ENCODE measurements around the gene ASB10. TPM values are rescaled to one million over a fixed set of nuclear protein-coding genes. Genes with fewer than 3 reads are reported as not detected.

Gene ASB10
- total and polyA plus RNA-seq, 2 of the 4 experiments (the other 2 are of a cell fraction) = not detected

DNA sequence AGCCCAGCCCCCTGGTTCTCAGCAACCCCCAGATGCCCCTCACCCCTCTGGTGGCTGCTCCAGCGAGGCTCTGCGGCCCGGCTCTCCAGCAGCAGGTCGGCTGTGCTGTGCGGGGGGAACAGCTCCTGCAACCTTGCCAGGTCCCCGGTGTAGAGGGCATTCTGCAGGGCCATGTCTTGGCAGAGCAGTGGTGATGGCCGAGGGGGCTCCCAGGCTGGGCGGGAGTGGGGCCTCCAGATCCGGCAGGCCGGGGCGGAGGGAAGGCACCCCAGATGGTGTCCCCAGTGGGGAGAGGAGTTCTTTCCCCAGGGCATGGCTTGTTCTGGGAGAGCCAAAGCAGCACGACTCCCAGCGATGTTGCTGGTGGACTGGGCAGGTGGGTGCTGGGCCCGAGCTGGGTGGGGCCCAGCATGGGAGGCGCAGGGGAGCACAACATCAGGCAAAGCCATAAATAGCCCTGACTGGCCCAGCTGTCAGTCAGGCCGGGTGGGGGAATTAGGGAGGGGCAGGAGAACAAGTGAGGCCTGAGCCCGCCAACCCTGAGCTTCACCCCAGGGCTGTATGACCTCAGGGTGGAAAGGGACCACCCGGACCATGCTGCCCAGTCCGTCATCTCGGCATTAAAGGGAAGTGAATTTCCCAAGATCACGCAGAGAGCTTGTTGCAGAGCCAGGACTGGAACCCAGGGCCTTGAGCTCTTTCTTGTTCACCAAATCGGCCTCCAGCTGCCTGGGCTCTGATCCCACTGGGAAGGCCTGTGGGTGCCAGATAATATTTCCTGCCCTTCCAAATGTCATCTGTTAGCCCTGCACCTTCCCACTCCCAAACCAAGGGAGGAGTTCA lies 580 bp upstream of the ASB10 start:
- H3K4ac ChIP-seq (ENCODE audit: low read depth, low read length) = no peak overlapping the region
- H3K9me1 ChIP-seq (ENCODE audit: insufficient read depth, low read length) = no peaks in the 10 kb centered on the region
- CTCF ChIA-PET = interaction anchor here (0.5 kb wide), 1 partner anchor 35 kb away, joined by 3 read pairs; no protein-coding TSS in a partner anchor
- in situ Hi-C loops (cut with MboI; ENCODE audit: low sequenced_read_pairs) (no loop called here), intact Hi-C loops (cut with micrococcal nuclease) (no loop called here), dilution Hi-C loops (cut with HindIII; ENCODE audit: low sequenced_read_pairs, unreplicated experiment) (no loop called here)
- H2AK9ac ChIP-seq (replicated peaks; ENCODE audit: low read depth, low read length, poor library complexity) = no peak overlapping the region
- ATAC-seq (ENCODE audit: low read depth) (no peak), DNase-seq (no peak)
- no peak overlapping the region for H3K4me2 ChIP-seq (ENCODE audit: low read depth, low read length)
- no peak overlapping the region for H3K56ac ChIP-seq (ENCODE audit: extremely low read depth, insufficient read depth, low read length)
- no peak overlapping the region for H3K18ac ChIP-seq (ENCODE audit: low read depth, low read length)
- no peak overlapping the region for H3K14ac ChIP-seq (replicated peaks; ENCODE audit: low read depth, low read length)
- no peaks in the 10 kb centered on the region for H3K9me3 ChIP-seq (ENCODE audit: control insufficient read depth, insufficient read depth, low read length)
- no peak overlapping the region for H3K23ac ChIP-seq (ENCODE audit: low read depth, low read length)
- no peak overlapping the region for H3K9ac ChIP-seq (ENCODE audit: low read depth, low read length)
- H3K27ac ChIP-seq (ENCODE audit: insufficient read depth, low read length) = no peak overlapping the region
- H4K20me1 ChIP-seq (ENCODE audit: insufficient read depth, low read length) = no peaks in the 10 kb centered on the region
- H3K27me3 ChIP-seq (ENCODE audit: control insufficient read depth, insufficient read depth, low read length) = peaks cover 71% of the 10 kb centered on the region
- no peak overlapping the region for H2AFZ ChIP-seq (replicated peaks; ENCODE audit: low read length, poor library complexity)
- BruUV-seq (replicated peaks) = no TSS peak
- no peak overlapping the region for H4K91ac ChIP-seq (ENCODE audit: insufficient read depth, low read depth, low read length)
- no peaks in the 10 kb centered on the region for H3K36me3 ChIP-seq (ENCODE audit: control insufficient read depth, insufficient read depth, low read length)
- H3K4me3 ChIP-seq (ENCODE audit: insufficient read depth, low read depth, low read length) = no peak overlapping the region
- no peaks in the 10 kb centered on the region for H3K79me1 ChIP-seq (ENCODE audit: low read depth in 1 of 2, low read length in 2 of 2)
- 54% methylated on average over 13 of the region's 22 CpGs; no CpG with 5 or more reads in 1 of the 2 experiments for WGBS, 2 experiments (ENCODE audit: extremely low coverage in 2 of 2, insufficient read length in 1 of 2)
- H2BK20ac ChIP-seq (ENCODE audit: low read depth, low read length) = no peak overlapping the region
- POLR2A ChIA-PET (ENCODE audit: unreplicated experiment) = no interaction called here
- H4K5ac ChIP-seq (ENCODE audit: low read depth, low read length) = no peak overlapping the region
- H2BK5ac ChIP-seq (ENCODE audit: low read depth, low read length, poor library complexity, severe bottlenecking) = no peak overlapping the region
- no peak overlapping the region for H2AK5ac ChIP-seq (ENCODE audit: low read depth, low read length)
- TF ChIP-seq CTCF (conservative IDR thresholded peaks at IDR 0.05; ENCODE audit: low read depth, low read length) (no peak), MAZ (IDR thresholded peaks at IDR 0.05; ENCODE audit: borderline replicate concordance, low read depth, low read length) (no peak)
- H2BK120ac ChIP-seq (ENCODE audit: low read depth, low read length) = no peak overlapping the region
- H2BK15ac ChIP-seq (ENCODE audit: low read depth, low read length) = no peak overlapping the region
- H4K8ac ChIP-seq (ENCODE audit: low read depth in 2 of 2, low read length in 2 of 2) = no peak overlapping the region
- no peaks in the 10 kb centered on the region for H3K4me1 ChIP-seq (ENCODE audit: control insufficient read depth, insufficient read depth, low read length)

Data from IMR-90 (cell line).